Keratinocyte (primary cell): ENCODE data around the gene PFDN4. TPM values are rescaled to one million over a fixed set of nuclear protein-coding genes. Genes with fewer than 3 reads are reported as not detected.

Source experiments
- DNase-seq: peaks from one replicate; pipeline ENCODE4 v3.0.0-alpha.2; 2011; ENCODE audit warnings: low read depth, missing footprints, low spot score
- FAIRE-seq: peaks from 2 replicates; lab custom pipeline; 2011; peaks lifted over from hg19 to GRCh38; lab: Jason Lieb, UNC
- H2AFZ ChIP-seq: 2 replicates; pipeline ENCODE4 v1.6.0; 2012; ENCODE audit warnings: low read length, control low read depth, inconsistent platforms; ENCODE audit not compliant: control insufficient read depth
- H3K27ac ChIP-seq: 2 replicates; pipeline ENCODE4 v1.5.1; 2011; ENCODE audit warnings: low read length; ENCODE audit not compliant: control insufficient read depth, insufficient read depth
- H3K27me3 ChIP-seq: 3 replicates; pipeline ENCODE4 v1.6.0; 2011; ENCODE audit warnings: low read length; ENCODE audit not compliant: control insufficient read depth, insufficient read depth; ENCODE audit errors: extremely low read depth
- H3K36me3 ChIP-seq, 2 experiments: 2 replicates in 1 of 2; 3 replicates in 1 of 2; pipeline ENCODE4 v1.5.1; 2011; ENCODE audit warnings: low read length in 2 of 2, mild to moderate bottlenecking in 1 of 2; ENCODE audit not compliant: control insufficient read depth in 2 of 2, insufficient read depth in 2 of 2; ENCODE audit errors: extremely low read depth in 1 of 2
- H3K4me1 ChIP-seq: 3 replicates; pipeline ENCODE4 v1.5.1; 2011; ENCODE audit warnings: low read length; ENCODE audit not compliant: control insufficient read depth, insufficient read depth; ENCODE audit errors: extremely low read depth
- H3K4me2 ChIP-seq: 3 replicates; pipeline ENCODE4 v1.6.0; 2011; ENCODE audit warnings: low read depth, low read length; ENCODE audit not compliant: control insufficient read depth, insufficient read depth; ENCODE audit errors: extremely low read depth
- H3K4me3 ChIP-seq, 3 experiments: fragments of 200-600 bp in 1 of 3; sonication (generic) in 1 of 3; 2 replicates in 2 of 3; 3 replicates in 1 of 3; pipeline ENCODE4 v1.5.1; 2011 to 2016; ENCODE audit warnings: low read length in 3 of 3, mild to moderate bottlenecking in 3 of 3, control low read depth in 2 of 3, inconsistent platforms in 1 of 3, low read depth in 1 of 3, mixed read lengths in 1 of 3, mixed run types in 1 of 3, moderate library complexity in 1 of 3; ENCODE audit not compliant: control insufficient read depth in 2 of 3, insufficient read depth in 2 of 3; ENCODE audit errors: extremely low read depth in 1 of 3
- H3K79me2 ChIP-seq: 2 replicates; pipeline ENCODE4 v1.6.0; 2012; ENCODE audit warnings: low read length; ENCODE audit not compliant: control insufficient read depth, insufficient read depth
- H3K9ac ChIP-seq: 3 replicates; pipeline ENCODE4 v1.6.0; 2011; ENCODE audit warnings: low read length; ENCODE audit not compliant: control insufficient read depth, insufficient read depth; ENCODE audit errors: extremely low read depth
- H3K9me1 ChIP-seq: 3 replicates; pipeline ENCODE4 v1.6.0; 2011; ENCODE audit warnings: low read length; ENCODE audit not compliant: control insufficient read depth, insufficient read depth; ENCODE audit errors: extremely low read depth
- H3K9me3 ChIP-seq: 2 replicates; pipeline ENCODE4 v1.5.1; 2012; ENCODE audit warnings: low read depth, low read length; ENCODE audit not compliant: control insufficient read depth
- H4K20me1 ChIP-seq: 3 replicates; pipeline ENCODE4 v1.6.0; 2011; ENCODE audit warnings: low read length; ENCODE audit not compliant: control insufficient read depth, insufficient read depth; ENCODE audit errors: extremely low read depth
- CTCF ChIP-seq, 3 experiments: IDR thresholded peaks in 1 of 3; conservative IDR thresholded peaks in 1 of 3; optimal IDR thresholded peaks in 1 of 3; 2 replicates in 2 of 3; 3 replicates in 1 of 3; pipeline versions ENCODE3 to v1.5.1; 2011; ENCODE audit warnings: low read length in 3 of 3, mild to moderate bottlenecking in 3 of 3, moderate library complexity in 2 of 3, control low read depth in 1 of 3, inconsistent platforms in 1 of 3; ENCODE audit not compliant: insufficient read depth in 2 of 3; ENCODE audit errors: extremely low read depth in 1 of 3
- EZH2 ChIP-seq: IDR thresholded peaks from one replicate; pipeline ENCODE4 v1.6.1; 2012; ENCODE audit warnings: inconsistent platforms, mild to moderate bottlenecking, low read length, moderate library complexity
- dilution Hi-C: fragments of 300-500 bp; cut with MboI; formaldehyde crosslinking; loops from one replicate; pipeline ENCODE4 v1.7.0; 2020; ENCODE audit warnings: low sequenced_read_pairs; ENCODE audit not compliant: extremely low pct_ligation_motif_present
- polyA plus RNA-seq, 5 experiments: library from polyadenylated mRNA; depleted of rRNA in 3 of 5; stranded (reverse) in 3 of 5; stranded (forward) in 1 of 5; unstranded in 1 of 5; fragments of >200 nt; gene quantifications; 1 replicate in 1 of 5; 2 replicates in 3 of 5; 3 replicates in 1 of 5; pipeline versions ENCODE4 v1.2.1 to v1.2.3, GENCODE V29; 2011 to 2012; ENCODE audit warnings: missing spikeins in 2 of 5, low read depth in 1 of 5, low replicate concordance in 1 of 5

Gene PFDN4
- polyA plus RNA-seq, 1 donor (not counting 4 experiments of a cell fraction or from before 2014, with no cell fraction given): 65.7 TPM

GRCh38 chr20:54256202-54256601 lies 48.3 kb downstream of the PFDN4 start:
- H3K9ac ChIP-seq: no peak overlapping the region
- H3K36me3 ChIP-seq: no peaks in the 10 kb centered on the region
- peak overlapping the region; percentile 71 for H3K4me2 ChIP-seq
- no peak for FAIRE-seq
- H3K4me3 ChIP-seq: no peak overlapping the region
- TF ChIP-seq EZH2 (no peak), CTCF (optimal IDR thresholded peaks at IDR 0.05 in 1 of 3, IDR thresholded peaks at IDR 0.05 in 1 of 3, conservative IDR thresholded peaks at IDR 0.05 in 1 of 3; ENCODE audit: extremely low read depth in 1 of 3, insufficient read depth in 2 of 3, low read length in 3 of 3) (no peak)
- DNase-seq: no peak
- H4K20me1 ChIP-seq: no peaks in the 10 kb centered on the region
- H3K27me3 ChIP-seq: no peaks in the 10 kb centered on the region
- dilution Hi-C loops: no loop called here
- H3K4me1 ChIP-seq: peaks cover 37% of the 10 kb centered on the region
- peak overlapping the region; percentile 64 for H3K27ac ChIP-seq
- no peaks in the 10 kb centered on the region for H3K9me1 ChIP-seq
- H3K9me3 ChIP-seq: no peaks in the 10 kb centered on the region
- H3K79me2 ChIP-seq: no peaks in the 10 kb centered on the region
- peak overlapping the region; percentile 4 for H2AFZ ChIP-seq

- peak; percentile 49 for DNase-seq
Measured at GRCh38 chr20:54257071-54257816, 49.4 kb downstream of the PFDN4 start.

More at GRCh38 chr20:54257071-54257816, 49.4 kb downstream of the PFDN4 start:
- H4K20me1 ChIP-seq: no peaks in the 10 kb centered on the region
- H3K9me1 ChIP-seq: no peaks in the 10 kb centered on the region
- FAIRE-seq: peak; percentile 93
- H3K79me2 ChIP-seq: no peaks in the 10 kb centered on the region
- H3K9ac ChIP-seq: no peak overlapping the region
- no peak overlapping the region for H3K4me3 ChIP-seq
- H2AFZ ChIP-seq: no peak overlapping the region
- H3K36me3 ChIP-seq: no peaks in the 10 kb centered on the region
- H3K27ac ChIP-seq: peak overlapping the region; percentile 64
- no peaks in the 10 kb centered on the region for H3K27me3 ChIP-seq
- dilution Hi-C loops: no loop called here
- no peaks in the 10 kb centered on the region for H3K9me3 ChIP-seq
- TF ChIP-seq CTCF (optimal IDR thresholded peaks at IDR 0.05 in 1 of 3, IDR thresholded peaks at IDR 0.05 in 1 of 3, conservative IDR thresholded peaks at IDR 0.05 in 1 of 3; ENCODE audit: extremely low read depth in 1 of 3, insufficient read depth in 2 of 3, low read length in 3 of 3): no peak
- TF ChIP-seq EZH2: no peak
- peaks cover 37% of the 10 kb centered on the region for H3K4me1 ChIP-seq
- H3K4me2 ChIP-seq: peak overlapping the region; percentile 71
